Stimulated activated CD4-positive, alpha-beta T cell treated with anti-CD3 and anti-CD28 coated beads, Interleukin-12 subunit alpha, Interleukin-12 subunit beta, amount 100 ng/mL, for 48 hours (primary cell): ENCODE measurements around the gene ADGRG1.

ENCODE experiments used
- DNase-seq, 3 donors: peaks; one replicate each; pipeline ENCODE4 v3.0.0-alpha.2; 2020; ENCODE audit warnings: low read depth in 2 of 3, low spot score in 1 of 3

ADGRG1 gene

GRCh38 chr16:57619606-57620334 lies 8.7 kb upstream of the ADGRG1 start:
- no peak for DNase-seq

GRCh38 chr16:57620335-57621231 lies 7.8 kb upstream of the ADGRG1 start:
- DNase-seq = no peak

- no peak for DNase-seq
These were observed 6.7 kb upstream of the ADGRG1 start for GRCh38 chr16:57621521-57622271.

- DNase-seq = no peak
These were observed 5.8 kb upstream of the ADGRG1 start for GRCh38 chr16:57622361-57623250.

- DNase-seq = no peak
These were observed 5.0 kb upstream of the ADGRG1 start for GRCh38 chr16:57623251-57624043.

- DNase-seq = no peak
These were observed 4.3 kb upstream of the ADGRG1 start for GRCh38 chr16:57624044-57624688.

GRCh38 chr16:57624806-57625500 lies 3.5 kb upstream of the ADGRG1 start:
- DNase-seq = no peak

GRCh38 chr16:57626420-57627170 lies 1.8 kb upstream of the ADGRG1 start:
- DNase-seq = no peak

GRCh38 chr16:57627184-57627871 lies 1.1 kb upstream of the ADGRG1 start:
- no peak for DNase-seq

- DNase-seq = no peak
These were observed 408 bp downstream of the ADGRG1 start for GRCh38 chr16:57628783-57629293.

GRCh38 chr16:57629516-57630406 lies 1.3 kb downstream of the ADGRG1 start:
- DNase-seq = no peak

- no peak for DNase-seq
These were observed 2.0 kb downstream of the ADGRG1 start for GRCh38 chr16:57630407-57630797.

GRCh38 chr16:57630931-57631845 lies 2.8 kb downstream of the ADGRG1 start:
- DNase-seq = no peak

GRCh38 chr16:57632568-57632967 lies 4.1 kb downstream of the ADGRG1 start:
- DNase-seq = no peak

- no peak for DNase-seq
These were observed 5.1 kb downstream of the ADGRG1 start for GRCh38 chr16:57633383-57634064.
